ENCODE results near the gene STK36.

GRCh38 chr2:218631837-218632236 is 40.0 kb upstream of the STK36 start:
- no peak for TF ChIP-seq PPARA (CRISPR knock-in tag; IDR thresholded peaks at IDR 0.05; ENCODE audit: borderline replicate concordance)
- no peak for TF ChIP-seq ZFP3 (CRISPR knock-in tag; IDR thresholded peaks at IDR 0.05)
- no peak for TF ChIP-seq GLIS3 (CRISPR knock-in tag; IDR thresholded peaks at IDR 0.05)
- no peak for TF ChIP-seq SNAI2 (CRISPR knock-in tag; IDR thresholded peaks at IDR 0.05)
- no peak for TF ChIP-seq ISL1 (CRISPR knock-in tag; IDR thresholded peaks at IDR 0.05)
- TF ChIP-seq ARNTL (CRISPR knock-in tag; IDR thresholded peaks at IDR 0.05; ENCODE audit: borderline replicate concordance, low read depth): no peak
- TF ChIP-seq RARB (CRISPR knock-in tag; IDR thresholded peaks at IDR 0.05): no peak
- TF ChIP-seq POU6F1 (CRISPR knock-in tag; IDR thresholded peaks at IDR 0.05; ENCODE audit: borderline replicate concordance, low read depth): no peak
- no peak for TF ChIP-seq PATZ1 (CRISPR knock-in tag; IDR thresholded peaks at IDR 0.05; ENCODE audit: borderline replicate concordance)
- no peak for TF ChIP-seq ZFP30 (CRISPR knock-in tag; IDR thresholded peaks at IDR 0.05)
- no peak for TF ChIP-seq CREB5 (CRISPR knock-in tag; IDR thresholded peaks at IDR 0.05; ENCODE audit: low read depth)
- no peak for TF ChIP-seq CSRNP3 (CRISPR knock-in tag; IDR thresholded peaks at IDR 0.05)
- TF ChIP-seq ZC3H10 (CRISPR knock-in tag; IDR thresholded peaks at IDR 0.05): no peak
